B cell (primary cell): ENCODE measurements around the gene NSUN6. TPM values are rescaled to one million over a fixed set of nuclear protein-coding genes. Genes with fewer than 3 reads are reported as not detected.

ENCODE experiments used
- ATAC-seq: fragments of 200-7000 bp; cut with Tn5 transposase; one replicate; pipeline ENCODE4 v1.10.0; 2021; ENCODE audit warnings: low read depth, mild to moderate bottlenecking, moderate number of reproducible peaks, moderate library complexity
- CTCF ChIA-PET: fragments of 350-600 bp; sonication (Branson Sonifier 250); formaldehyde crosslinking; loops from one replicate; lab custom pipeline; 2021; ENCODE audit warnings: antibody characterized with exemption, inconsistent platforms; lab: Charles Lee
- POLR2A ChIA-PET: fragments of 350-600 bp; sonication (Branson Sonifier 250); formaldehyde crosslinking; loops from one replicate; lab custom pipeline; 2021; ENCODE audit warnings: antibody characterized with exemption; lab: Charles Lee
- DNase-seq: peaks from one replicate; pipeline ENCODE4 v3.0.0; 2013
- H2AFZ ChIP-seq: 2 replicates; pipeline ENCODE4 v1.6.1; 2012; ENCODE audit warnings: mild to moderate bottlenecking, low read depth, low read length; ENCODE audit not compliant: insufficient read depth, poor library complexity, severe bottlenecking
- H3K27ac ChIP-seq, 2 donors: 1 replicate in 1 of 2; 2 replicates in 1 of 2; pipeline ENCODE4 v1.5.1; 2012 to 2013; ENCODE audit warnings: low read length in 2 of 2, mild to moderate bottlenecking in 2 of 2, moderate library complexity in 1 of 2
- H3K27me3 ChIP-seq, 4 experiments: fragments of 200-600 bp in 1 of 4; sonication (generic) in 1 of 4; replicated peaks in 1 of 4; 1 replicate in 2 of 4; 2 replicates in 2 of 4; pipeline versions ENCODE4 v1.6.1 to v1.7.0; 2013 to 2016; ENCODE audit warnings: low read length in 3 of 4, mild to moderate bottlenecking in 2 of 4, mixed read lengths in 1 of 4, moderate library complexity in 1 of 4; ENCODE audit not compliant: insufficient read depth in 4 of 4, control insufficient read depth in 3 of 4; ENCODE audit errors: control extremely low read depth in 1 of 4
- H3K36me3 ChIP-seq, 2 experiments: replicated peaks in 1 of 2; 1 replicate in 1 of 2; 2 replicates in 1 of 2; pipeline versions ENCODE4 v1.6.1 to v1.7.1; 2013; ENCODE audit warnings: low read length in 1 of 2; ENCODE audit not compliant: insufficient read depth in 2 of 2, control insufficient read depth in 1 of 2; ENCODE audit errors: control extremely low read depth in 1 of 2, extremely low read depth in 1 of 2
- H3K4me1 ChIP-seq, 2 donors: fragments of 200-600 bp in 1 of 2; sonication (generic) in 1 of 2; 1 replicate in 1 of 2; 2 replicates in 1 of 2; pipeline versions ENCODE4 v1.5.1 to v1.6.1; 2013 to 2017; ENCODE audit warnings: low read length in 2 of 2; ENCODE audit not compliant: control insufficient read depth in 2 of 2, insufficient read depth in 2 of 2
- H3K4me2 ChIP-seq: replicated peaks from 2 replicates; pipeline ENCODE3; 2012; ENCODE audit warnings: mild to moderate bottlenecking, low read depth, low read length; ENCODE audit not compliant: poor library complexity, severe bottlenecking
- H3K4me3 ChIP-seq, 5 experiments: fragments of 200-600 bp in 1 of 5; sonication (generic) in 1 of 5; 1 replicate in 3 of 5; 2 replicates in 2 of 5; pipeline versions ENCODE4 v1.5.1 to v1.7.0; 2011 to 2016; ENCODE audit warnings: low read length in 4 of 5, mild to moderate bottlenecking in 4 of 5, low read depth in 2 of 5, control low read depth in 1 of 5, moderate library complexity in 1 of 5; ENCODE audit not compliant: insufficient read depth in 1 of 5; ENCODE audit errors: control extremely low read depth in 1 of 5, extremely low read depth in 1 of 5
- H3K79me2 ChIP-seq: fragments of 200-600 bp; sonication (generic); one replicate; pipeline ENCODE4 v1.6.0; 2016; ENCODE audit warnings: low read length; ENCODE audit not compliant: control insufficient read depth, insufficient read depth
- H3K9ac ChIP-seq: fragments of 200-600 bp; sonication (generic); 2 replicates; pipeline ENCODE4 v1.6.1; 2017; ENCODE audit warnings: mild to moderate bottlenecking, low read length, moderate library complexity
- H3K9me3 ChIP-seq, 3 donors: one replicate each; pipeline versions ENCODE4 v1.6.1 to v1.7.1; 2013; ENCODE audit warnings: low read length in 2 of 3; ENCODE audit not compliant: control insufficient read depth in 2 of 3, insufficient read depth in 1 of 3; ENCODE audit errors: control extremely low read depth in 1 of 3
- H4K20me1 ChIP-seq: 2 replicates; pipeline ENCODE4 v1.6.0; 2012; ENCODE audit warnings: mild to moderate bottlenecking, low read length; ENCODE audit not compliant: insufficient read depth, control insufficient read depth, poor library complexity, severe bottlenecking
- H3K27ac Mint-ChIP-seq: one replicate; pipeline ENCODE4 v1.8.0; 2021; ENCODE audit warnings: mixed read lengths
- H3K27me3 Mint-ChIP-seq: one replicate; pipeline ENCODE4 v1.8.0; 2021; ENCODE audit warnings: mixed read lengths
- H3K4me1 Mint-ChIP-seq: one replicate; pipeline ENCODE4 v1.8.0; 2021; ENCODE audit warnings: mixed read lengths
- H3K4me3 Mint-ChIP-seq: one replicate; pipeline ENCODE4 v1.8.0; 2021; ENCODE audit warnings: mixed read lengths
- H3K9me3 Mint-ChIP-seq: one replicate; pipeline ENCODE4 v1.8.0; 2022; ENCODE audit warnings: mixed read lengths; ENCODE audit not compliant: insufficient read depth
- EZH2 ChIP-seq: IDR thresholded peaks from 2 replicates; pipeline ENCODE4 v1.6.1; 2012; ENCODE audit warnings: borderline replicate concordance, low read depth, mild to moderate bottlenecking, moderate library complexity, low read length; ENCODE audit not compliant: insufficient read depth, poor library complexity, severe bottlenecking
- WGBS: methylation state at CpG from one replicate; pipeline ENCODE4 v1.1.5; 2013; ENCODE audit warnings: missing lambda C conversion rate; ENCODE audit not compliant: insufficient coverage; 5-methylcytosine and 5-hydroxymethylcytosine counted together
- intact Hi-C: fragments of 100-400 bp; cut with micrococcal nuclease; formaldehyde crosslinking; loops from one replicate; pipeline ENCODE4 v1.10.0; 2022
- polyA plus RNA-seq: library from polyadenylated mRNA; depleted of rRNA; stranded (reverse); fragments of >200 nt; gene quantifications from 2 replicates; pipeline ENCODE4 v1.2.3, GENCODE V29; 2012
- total RNA-seq, 2 donors: library from RNA; stranded (reverse); fragments of 120-200 nt in 1 of 2; gene quantifications; 1 replicate in 1 of 2; 2 replicates in 1 of 2; pipeline versions ENCODE4 v1.2.3 to v1.2.4, GENCODE V29; 2013 to 2022
- TF ChIP-seq, protein P1 (sequence below): fragments of 200-600 bp; IDR thresholded peaks from one replicate; pipeline ENCODE4 v1.8.0; 2022; ENCODE audit warnings: antibody characterized with exemption, mild to moderate bottlenecking

The NSUN6 gene
- total and polyA plus RNA-seq, 2 donors (not counting 1 experiment from before 2014, with no cell fraction given): 13.4 to 27.9 TPM

DNA sequence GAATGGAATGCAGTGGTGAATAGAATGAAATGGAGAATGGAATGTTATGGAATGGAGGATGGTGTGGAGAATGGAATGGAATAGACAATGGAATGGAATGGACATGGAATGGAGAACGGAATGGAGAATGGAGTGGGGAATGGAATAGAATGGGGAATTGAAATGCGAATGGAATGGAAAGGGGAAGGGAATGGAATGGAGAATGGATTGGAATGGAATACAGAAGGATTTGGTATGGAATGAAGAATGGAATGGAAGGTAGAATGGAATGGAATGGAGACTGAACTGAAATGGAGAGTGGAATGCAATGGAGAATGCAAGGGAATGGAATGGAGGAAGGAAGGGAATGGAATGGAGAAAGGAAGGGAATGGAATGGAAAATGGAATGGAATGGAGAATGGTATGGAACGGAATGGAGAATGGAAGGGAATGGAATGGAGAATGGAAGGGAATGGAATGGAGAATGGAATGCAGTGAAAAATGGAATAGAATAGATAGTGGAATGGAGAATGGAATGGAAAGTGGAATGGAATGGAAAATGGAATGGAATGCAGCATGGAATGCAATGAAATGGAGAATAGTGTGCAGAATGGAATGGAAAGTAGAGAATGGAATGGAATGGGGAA, 94.8 kb downstream of the NSUN6 start:
- peaks cover 0 to 43% (median 7%) of the 10 kb centered on the region in 3 donors for H3K9me3 ChIP-seq
- H3K27ac Mint-ChIP-seq: no peak overlapping the region
- H3K79me2 ChIP-seq: no peaks in the 10 kb centered on the region
- H4K20me1 ChIP-seq: no peaks in the 10 kb centered on the region
- H3K4me2 ChIP-seq: no peak overlapping the region
- no peak for ATAC-seq
- no peaks in the 10 kb centered on the region for H3K9me3 Mint-ChIP-seq
- H3K4me3 ChIP-seq: no peak overlapping the region
- H3K4me1 ChIP-seq: no peaks in the 10 kb centered on the region
- no peak overlapping the region for H3K4me3 Mint-ChIP-seq
- 100% methylated on average over 3 of the region's 3 CpGs for WGBS
- DNase-seq: no peak
- H3K9ac ChIP-seq: no peak overlapping the region
- intact Hi-C loops: no loop called here
- H3K27me3 Mint-ChIP-seq: no peaks in the 10 kb centered on the region
- POLR2A ChIA-PET: no interaction called here
- H3K27me3 ChIP-seq: no peaks in the 10 kb centered on the region
- no peak overlapping the region for H2AFZ ChIP-seq
- no peak for TF ChIP-seq EZH2
- TF ChIP-seq, protein P1, sequence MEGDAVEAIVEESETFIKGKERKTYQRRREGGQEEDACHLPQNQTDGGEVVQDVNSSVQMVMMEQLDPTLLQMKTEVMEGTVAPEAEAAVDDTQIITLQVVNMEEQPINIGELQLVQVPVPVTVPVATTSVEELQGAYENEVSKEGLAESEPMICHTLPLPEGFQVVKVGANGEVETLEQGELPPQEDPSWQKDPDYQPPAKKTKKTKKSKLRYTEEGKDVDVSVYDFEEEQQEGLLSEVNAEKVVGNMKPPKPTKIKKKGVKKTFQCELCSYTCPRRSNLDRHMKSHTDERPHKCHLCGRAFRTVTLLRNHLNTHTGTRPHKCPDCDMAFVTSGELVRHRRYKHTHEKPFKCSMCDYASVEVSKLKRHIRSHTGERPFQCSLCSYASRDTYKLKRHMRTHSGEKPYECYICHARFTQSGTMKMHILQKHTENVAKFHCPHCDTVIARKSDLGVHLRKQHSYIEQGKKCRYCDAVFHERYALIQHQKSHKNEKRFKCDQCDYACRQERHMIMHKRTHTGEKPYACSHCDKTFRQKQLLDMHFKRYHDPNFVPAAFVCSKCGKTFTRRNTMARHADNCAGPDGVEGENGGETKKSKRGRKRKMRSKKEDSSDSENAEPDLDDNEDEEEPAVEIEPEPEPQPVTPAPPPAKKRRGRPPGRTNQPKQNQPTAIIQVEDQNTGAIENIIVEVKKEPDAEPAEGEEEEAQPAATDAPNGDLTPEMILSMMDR: no peak
- H3K27ac ChIP-seq: no peak overlapping the region
- H3K4me1 Mint-ChIP-seq: no peaks in the 10 kb centered on the region
- H3K36me3 ChIP-seq: peaks cover 8 to 56% of the 10 kb centered on the region in 2 experiments
- CTCF ChIA-PET: no interaction called here

DNA sequence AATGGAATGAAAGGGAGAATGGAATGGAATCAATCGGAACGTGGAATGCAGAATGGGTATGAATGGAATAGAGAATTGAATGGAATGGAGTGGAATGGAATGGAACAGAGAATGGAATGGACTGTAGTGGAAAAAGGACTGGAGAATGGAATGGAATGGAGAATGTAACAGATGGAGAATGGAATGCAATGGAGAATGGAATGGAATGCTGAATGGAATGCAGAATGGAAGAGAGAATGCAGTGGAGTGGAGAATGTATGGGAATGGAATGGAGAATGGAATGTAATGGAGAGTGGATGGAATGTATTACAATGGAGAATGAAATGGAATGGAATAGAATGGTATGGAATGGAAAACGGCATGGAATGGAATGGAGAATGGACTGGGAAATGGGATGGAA, 96.9 kb downstream of the NSUN6 start:
- peaks cover 2 to 60% of the 10 kb centered on the region in 2 experiments for H3K36me3 ChIP-seq
- no peak overlapping the region for H3K9ac ChIP-seq
- H4K20me1 ChIP-seq: no peaks in the 10 kb centered on the region
- Mint-ChIP-seq H3K27ac (no peak overlapping the region), H3K9me3 (no peaks in the 10 kb centered on the region), H3K4me3 (no peak overlapping the region), H3K4me1 (no peaks in the 10 kb centered on the region), H3K27me3 (no peaks in the 10 kb centered on the region)
- intact Hi-C loops: no loop called here
- H2AFZ ChIP-seq: no peak overlapping the region
- no peaks in the 10 kb centered on the region for H3K27me3 ChIP-seq
- H3K9me3 ChIP-seq: peaks cover 0 to 33% (median 1%) of the 10 kb centered on the region in 3 donors
- ChIA-PET CTCF (no interaction called here), POLR2A (no interaction called here)
- no peak for DNase-seq
- TF ChIP-seq EZH2: no peak
- TF ChIP-seq, protein P1: no peak
- WGBS: 91% methylated on average over 3 of the region's 3 CpGs
- no peaks in the 10 kb centered on the region for H3K79me2 ChIP-seq
- ATAC-seq: no peak
- no peak overlapping the region for H3K4me3 ChIP-seq
- no peaks in the 10 kb centered on the region for H3K4me1 ChIP-seq
- H3K27ac ChIP-seq: no peak overlapping the region
- H3K4me2 ChIP-seq: no peak overlapping the region
